Muscle of leg (tissue), 11 donors: ENCODE measurements around the gene KIF25. TPM values are rescaled to one million over a fixed set of nuclear protein-coding genes. Genes with fewer than 3 reads are reported as not detected.
A peak's percentile ranks its signal among the peaks of the same experiment; 100 is the strongest.

Experiments
- DNase-seq: peaks from one replicate; pipeline ENCODE4 v3.0.0; 2013
- H3K27ac ChIP-seq: one replicate; pipeline ENCODE4 v1.5.1; 2013; ENCODE audit warnings: mild to moderate bottlenecking, low read length, control low read depth
- H3K27me3 ChIP-seq: one replicate; pipeline ENCODE4 v1.6.1; 2013; ENCODE audit warnings: low read length; ENCODE audit not compliant: control insufficient read depth, insufficient read depth
- H3K36me3 ChIP-seq: one replicate; pipeline ENCODE4 v1.6.1; 2013; ENCODE audit warnings: low read length; ENCODE audit not compliant: control insufficient read depth, insufficient read depth
- H3K4me1 ChIP-seq: one replicate; pipeline ENCODE4 v1.6.1; 2013; ENCODE audit warnings: low read length; ENCODE audit not compliant: control insufficient read depth, insufficient read depth
- H3K4me3 ChIP-seq: one replicate; pipeline ENCODE4 v1.5.1; 2013; ENCODE audit warnings: low read length, control low read depth
- H3K9me3 ChIP-seq: replicated peaks from 2 replicates; pipeline ENCODE4 v1.6.1; 2013; ENCODE audit warnings: low read depth, low read length; ENCODE audit not compliant: control insufficient read depth
- WGBS: methylation state at CpG from one replicate; pipeline ENCODE4 v1.1.5; 2013; ENCODE audit warnings: missing lambda C conversion rate; ENCODE audit not compliant: insufficient coverage; 5-methylcytosine and 5-hydroxymethylcytosine counted together
- polyA plus RNA-seq, 8 donors: library from polyadenylated mRNA; unstranded; fragments of 120-200 nt; gene quantifications; one replicate each; pipeline versions ENCODE4 v1.2.1 to v1.2.3, GENCODE V29; 2013; ENCODE audit warnings: inconsistent platforms in 1 of 8, low replicate concordance in 1 of 8; ENCODE audit not compliant: insufficient read length in 8 of 8, insufficient read depth in 1 of 8
- total RNA-seq: library from RNA; stranded (reverse); fragments of 120-200 nt; gene quantifications from one replicate; pipeline ENCODE4 v1.2.4, GENCODE V29; 2013

Gene KIF25
- total and polyA plus RNA-seq, 9 donors: 0.24 to 1.8 (median 0.69) TPM

DNA sequence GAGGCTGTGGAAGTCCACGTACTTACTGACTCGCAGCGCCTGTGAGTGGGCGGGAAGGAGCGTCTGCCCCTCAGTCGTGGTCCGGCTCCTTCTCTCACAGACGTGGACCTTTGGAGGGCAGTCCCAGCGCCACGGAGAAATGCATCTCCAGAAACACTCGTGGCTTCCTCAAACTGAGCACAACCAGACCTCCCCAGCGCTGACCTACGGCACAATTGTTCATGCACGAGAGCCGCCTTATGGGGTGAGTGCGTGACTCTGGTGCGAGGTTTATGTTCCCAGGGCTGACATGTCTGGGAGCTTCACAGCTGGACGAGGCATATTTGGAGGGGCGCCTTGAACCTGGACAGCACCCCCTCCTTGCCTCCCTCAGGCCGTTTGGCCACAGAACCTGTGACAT, 51.8 kb downstream of the KIF25 start:
- Histone ChIP-seq H3K36me3 (no peaks in the 10 kb centered on the region), H3K9me3 (no peaks in the 10 kb centered on the region), H3K4me3 (no peak overlapping the region), H3K27ac (no peak overlapping the region), H3K27me3 (no peaks in the 10 kb centered on the region), H3K4me1 (peaks cover 40% of the 10 kb centered on the region)
- no peak for DNase-seq
- WGBS: 83% methylated on average over 17 of the region's 20 CpGs

DNA sequence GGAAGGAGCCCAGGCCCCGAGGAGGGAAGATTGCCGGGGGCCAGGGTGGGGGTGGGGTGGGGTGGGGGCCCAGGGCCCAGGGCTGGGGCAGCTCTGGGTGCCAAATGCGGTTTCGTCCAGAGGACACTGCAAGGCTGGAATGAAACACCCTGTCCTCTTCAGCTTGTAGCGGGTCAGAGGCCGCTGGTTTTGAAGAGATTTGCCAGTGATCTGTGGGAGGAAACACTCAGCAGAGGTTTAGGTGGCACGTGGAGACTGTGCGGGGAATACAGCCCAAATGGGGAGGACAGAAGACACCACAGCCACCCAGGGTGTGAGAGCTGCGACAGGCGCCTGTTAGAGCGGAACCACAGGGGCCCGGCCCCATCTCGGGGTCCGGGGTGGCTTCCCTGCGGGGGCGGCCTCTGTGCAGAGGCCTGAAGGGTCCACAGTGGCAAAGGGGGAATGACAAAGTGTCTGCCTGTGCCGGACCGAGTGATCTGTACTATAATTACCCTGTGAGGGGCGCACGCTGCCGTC, 52.3 kb downstream of the KIF25 start:
- Histone ChIP-seq H3K36me3 (no peaks in the 10 kb centered on the region), H3K4me3 (no peak overlapping the region), H3K9me3 (no peaks in the 10 kb centered on the region), H3K27ac (no peak overlapping the region), H3K27me3 (no peaks in the 10 kb centered on the region), H3K4me1 (peaks cover 44% of the 10 kb centered on the region)
- 82% methylated on average over 18 of the region's 21 CpGs for WGBS
- no peak for DNase-seq

DNA sequence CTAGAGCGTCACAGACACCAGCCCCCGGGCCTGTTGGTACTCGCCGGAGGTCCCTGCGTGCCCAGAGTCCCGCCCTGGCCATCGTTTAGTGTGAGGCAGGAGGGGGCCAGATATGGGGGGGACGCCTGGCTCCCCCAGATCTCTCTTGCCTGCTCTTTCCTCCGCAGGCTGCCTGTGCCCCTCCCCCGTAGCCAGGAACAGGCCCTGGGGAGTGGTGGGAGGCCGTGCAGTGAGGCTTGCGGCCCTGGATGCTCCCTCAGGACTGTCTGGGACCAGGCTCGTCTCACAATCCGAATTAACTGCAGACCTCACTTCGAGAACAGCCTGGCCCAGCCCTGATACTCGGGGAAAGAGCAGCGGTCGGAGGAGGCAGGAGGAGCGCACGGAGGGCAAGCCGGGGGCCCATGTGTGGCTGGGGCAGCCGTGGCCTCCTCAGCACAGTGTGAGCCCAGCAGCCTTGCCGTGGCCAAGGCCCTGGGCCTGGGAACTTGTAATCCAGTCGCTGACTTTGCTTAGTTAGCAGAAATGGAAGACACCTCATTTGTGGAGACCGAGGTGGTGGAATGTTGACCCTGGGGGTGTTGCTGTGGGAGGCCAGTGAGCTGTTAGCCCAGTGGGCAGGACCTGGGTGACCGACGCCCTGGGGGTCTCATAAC, 52.9 kb downstream of the KIF25 start:
- Histone ChIP-seq H3K27me3 (no peaks in the 10 kb centered on the region), H3K9me3 (no peaks in the 10 kb centered on the region), H3K27ac (no peak overlapping the region), H3K4me1 (peaks cover 48% of the 10 kb centered on the region), H3K4me3 (no peak overlapping the region), H3K36me3 (no peaks in the 10 kb centered on the region)
- WGBS: 60% methylated on average over 23 of the region's 27 CpGs
- DNase-seq: no peak

DNA sequence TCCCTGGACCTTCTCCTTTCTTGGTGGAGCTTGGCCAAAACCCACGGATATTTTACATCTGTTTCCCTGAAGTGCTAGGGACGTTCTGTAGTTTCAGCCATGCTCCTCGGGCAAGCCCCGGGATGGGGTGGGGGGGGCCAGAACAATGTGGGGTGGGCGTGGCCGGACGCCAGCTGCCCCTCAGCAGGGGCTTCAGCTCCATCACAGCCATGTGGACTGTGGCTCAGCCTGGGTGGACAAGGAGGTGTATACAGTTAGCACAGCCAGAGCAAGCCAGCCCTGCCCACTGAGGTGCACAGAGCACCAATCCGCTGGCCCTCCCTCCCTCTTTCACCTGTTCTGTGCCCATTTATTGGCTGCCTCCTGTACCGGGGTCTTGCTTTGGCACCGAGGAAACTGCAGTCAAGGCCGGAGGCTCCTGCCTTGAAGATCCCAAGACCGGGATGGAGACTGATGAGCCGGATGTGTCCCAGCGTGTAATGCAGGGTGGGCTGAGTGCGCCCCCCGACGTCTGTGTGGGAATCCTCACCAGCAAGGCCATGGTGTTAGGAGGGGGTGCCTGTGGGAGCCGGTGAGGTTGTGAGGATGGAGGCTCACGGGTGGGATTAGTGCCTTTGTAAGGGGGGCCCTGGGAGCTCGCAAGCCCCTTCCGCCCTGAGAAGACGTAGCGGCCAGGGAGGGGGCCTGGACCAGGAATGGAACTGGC, 53.6 kb downstream of the KIF25 start:
- 59% methylated on average over 20 of the region's 23 CpGs for WGBS
- Histone ChIP-seq H3K27ac (no peak overlapping the region), H3K4me1 (peaks cover 46% of the 10 kb centered on the region), H3K27me3 (peaks cover 2% of the 10 kb centered on the region), H3K4me3 (no peak overlapping the region), H3K36me3 (no peaks in the 10 kb centered on the region), H3K9me3 (no peaks in the 10 kb centered on the region)
- no peak for DNase-seq

DNA sequence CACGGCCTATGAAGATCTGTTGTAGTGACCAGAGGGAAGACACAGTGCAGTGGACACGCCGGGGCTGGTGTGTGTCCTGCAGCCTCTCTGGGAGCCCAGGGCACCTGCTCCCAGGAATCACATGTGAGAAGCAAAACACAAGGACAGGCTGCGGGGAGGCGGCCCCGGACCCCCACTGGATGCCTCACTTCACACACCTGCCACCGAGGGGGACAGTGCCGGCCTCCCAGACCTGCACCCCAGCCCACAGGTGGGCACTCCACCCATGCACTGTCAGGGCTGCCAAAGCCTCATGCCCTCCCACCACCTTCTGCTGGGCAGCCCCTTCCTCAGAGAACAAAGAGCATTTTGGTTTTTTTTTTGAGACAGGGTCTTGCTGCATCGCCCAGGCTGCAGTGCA, 54.2 kb downstream of the KIF25 start:
- 96% methylated on average over 9 of the region's 9 CpGs for WGBS
- no peak overlapping the region for H3K27ac ChIP-seq
- H3K36me3 ChIP-seq: no peaks in the 10 kb centered on the region
- H3K4me3 ChIP-seq: no peak overlapping the region
- H3K4me1 ChIP-seq: peaks cover 47% of the 10 kb centered on the region
- no peak for DNase-seq
- H3K27me3 ChIP-seq: peaks cover 2% of the 10 kb centered on the region
- no peaks in the 10 kb centered on the region for H3K9me3 ChIP-seq

DNA sequence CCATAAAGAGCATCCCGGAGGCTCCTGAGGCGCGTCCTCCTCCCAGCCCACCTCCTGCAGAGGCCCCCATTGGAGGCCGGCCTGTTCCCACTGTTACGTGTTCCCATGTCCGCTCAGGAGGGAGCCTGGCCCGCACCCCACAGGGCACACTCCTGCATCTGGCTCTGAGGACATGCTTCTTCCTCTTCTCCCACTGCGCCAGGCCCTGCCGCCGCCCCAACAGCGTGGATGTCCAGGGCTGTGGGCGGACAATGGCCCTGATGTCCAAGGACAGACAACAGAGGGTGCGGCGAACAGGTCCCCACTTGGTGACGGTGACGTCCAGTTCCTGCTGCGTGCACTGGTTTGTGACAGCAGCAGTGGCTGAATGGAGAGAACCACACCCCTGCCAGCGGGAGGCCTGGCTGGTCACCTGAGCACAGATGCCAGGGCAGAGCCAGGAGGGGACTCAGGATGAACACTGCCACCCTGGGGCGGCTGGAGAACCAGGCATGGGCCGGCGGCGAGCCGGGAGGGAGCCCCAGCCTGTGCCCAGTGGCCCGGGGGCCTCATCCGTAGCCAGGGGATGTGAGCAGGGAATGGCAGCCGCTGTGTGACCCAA, 54.9 kb downstream of the KIF25 start:
- DNase-seq: no peak
- Histone ChIP-seq H3K4me1 (peaks cover 47% of the 10 kb centered on the region), H3K9me3 (no peaks in the 10 kb centered on the region), H3K27me3 (peaks cover 2% of the 10 kb centered on the region), H3K4me3 (no peak overlapping the region), H3K27ac (no peak overlapping the region), H3K36me3 (no peaks in the 10 kb centered on the region)
- WGBS: 94% methylated on average over 25 of the region's 26 CpGs

DNA sequence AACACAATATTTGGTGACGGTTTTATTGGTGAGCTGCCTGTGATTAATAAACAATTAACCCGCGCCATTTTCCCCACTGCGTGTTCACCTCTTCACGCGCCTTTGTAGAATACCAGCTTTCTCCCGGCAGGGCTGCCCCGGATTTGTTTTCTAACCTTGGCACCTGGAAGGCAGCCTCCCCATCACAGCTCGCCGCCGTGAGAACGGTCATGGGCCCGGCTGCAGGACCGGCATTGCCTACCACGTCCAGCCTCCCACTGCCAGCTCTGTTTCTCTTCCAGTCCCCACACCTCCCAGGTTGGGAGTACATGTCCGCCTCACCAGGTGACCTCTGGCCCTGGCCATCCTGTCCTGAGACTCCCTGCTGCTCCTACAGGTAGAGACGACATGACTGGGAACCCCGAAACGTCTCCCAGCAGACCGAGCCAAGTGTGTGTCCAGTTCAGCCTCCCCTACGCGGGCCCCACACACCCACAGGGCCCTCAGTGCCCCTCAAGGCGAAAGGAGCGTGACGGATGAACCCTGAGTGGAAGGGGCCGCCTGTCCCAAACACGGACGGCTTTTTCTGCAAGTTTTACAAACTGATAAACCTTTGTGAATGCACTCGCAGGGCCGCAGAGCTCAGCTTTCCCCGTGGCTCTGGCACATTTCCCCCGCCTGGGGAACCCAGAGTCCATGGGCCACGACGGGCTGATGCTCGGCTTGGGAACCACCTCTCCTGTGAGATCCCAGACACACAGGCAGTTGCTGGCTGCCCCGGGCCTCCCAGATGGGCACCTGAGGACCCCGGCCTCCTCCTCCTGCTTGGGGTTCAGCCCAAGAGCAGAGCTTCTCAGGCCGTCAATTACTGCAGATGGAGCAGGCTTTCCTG, 55.9 kb downstream of the KIF25 start:
- Histone ChIP-seq H3K4me3 (no peak overlapping the region), H3K27ac (no peak overlapping the region), H3K9me3 (no peaks in the 10 kb centered on the region), H3K36me3 (no peaks in the 10 kb centered on the region), H3K27me3 (peaks cover 2% of the 10 kb centered on the region), H3K4me1 (peaks cover 41% of the 10 kb centered on the region)
- DNase-seq: no peak
- 84% methylated on average over 36 of the region's 38 CpGs for WGBS

DNA sequence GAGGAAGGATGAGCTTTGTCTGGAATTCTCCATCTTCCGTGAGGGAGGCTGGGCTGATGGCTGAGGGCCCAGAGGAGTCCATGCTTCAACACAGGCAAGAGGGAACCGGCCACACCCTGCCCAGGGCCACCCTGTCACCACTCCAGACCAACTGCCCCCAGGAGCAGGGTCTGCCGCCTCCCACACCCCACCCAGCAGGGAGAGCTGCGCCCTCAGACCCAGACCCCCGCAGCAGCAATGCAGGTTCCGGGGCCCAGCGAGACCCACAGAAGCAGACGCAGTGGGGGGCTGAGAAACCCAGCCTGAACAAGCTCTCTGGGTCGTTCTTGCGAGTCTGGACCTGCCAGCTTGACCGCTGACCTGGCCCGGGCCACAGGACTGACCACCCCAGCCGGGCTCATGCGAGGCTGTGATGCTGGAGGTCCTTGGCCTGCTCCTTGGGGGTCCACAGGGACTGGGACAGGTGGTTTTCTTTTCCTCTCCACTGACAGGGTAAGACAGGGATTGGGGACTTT, 56.5 kb downstream of the KIF25 start:
- Histone ChIP-seq H3K36me3 (no peaks in the 10 kb centered on the region), H3K4me1 (peaks cover 40% of the 10 kb centered on the region), H3K4me3 (no peak overlapping the region), H3K27ac (no peak overlapping the region), H3K9me3 (no peaks in the 10 kb centered on the region), H3K27me3 (peaks cover 2% of the 10 kb centered on the region)
- WGBS: 91% methylated on average over 13 of the region's 14 CpGs
- DNase-seq: no peak

DNA sequence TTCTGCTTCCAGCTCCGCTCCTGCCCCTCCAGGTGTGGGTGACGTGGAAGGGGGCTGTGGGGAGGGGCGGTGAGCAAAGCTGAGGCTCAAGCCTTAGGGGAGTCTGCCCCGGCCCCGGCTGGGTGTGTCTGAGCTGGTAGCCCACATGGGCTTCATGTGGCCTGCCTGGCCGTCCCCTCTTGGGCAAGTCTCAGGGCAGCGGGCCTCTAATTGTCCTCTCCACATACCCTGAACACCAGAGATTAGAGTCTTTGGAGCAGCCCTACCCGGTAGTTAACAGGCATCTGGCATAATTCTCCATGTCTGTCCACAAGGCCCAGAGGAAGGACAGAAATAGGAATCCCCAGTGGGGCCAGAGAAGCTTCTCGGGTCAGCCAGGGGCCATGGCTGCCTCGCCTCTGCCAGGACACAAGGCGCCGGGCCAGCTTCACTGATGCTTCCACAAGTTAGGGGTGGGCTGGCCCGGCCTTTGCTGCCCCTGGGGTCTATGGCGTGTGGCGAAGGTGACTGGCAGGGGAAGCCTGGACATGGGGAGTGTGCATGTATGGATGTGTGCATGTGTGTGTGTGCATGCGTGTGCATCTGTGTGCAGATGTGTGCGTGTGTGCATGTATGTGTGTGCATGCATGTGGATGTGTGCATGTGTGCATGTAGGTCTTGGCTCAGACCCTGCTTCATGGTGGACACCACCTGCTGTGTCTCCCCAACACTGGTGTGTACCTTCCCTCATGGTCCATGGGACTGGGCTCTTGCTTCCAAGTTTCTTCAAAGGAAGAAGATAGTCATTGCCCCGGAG, 57.5 kb downstream of the KIF25 start:
- no peak overlapping the region for H3K4me3 ChIP-seq
- H3K27ac ChIP-seq: peak overlapping the region; percentile 35
- no peaks in the 10 kb centered on the region for H3K9me3 ChIP-seq
- peaks cover 2% of the 10 kb centered on the region for H3K27me3 ChIP-seq
- DNase-seq: peak; percentile 82
- peaks cover 37% of the 10 kb centered on the region for H3K4me1 ChIP-seq
- 41% methylated on average over 12 of the region's 18 CpGs for WGBS
- no peaks in the 10 kb centered on the region for H3K36me3 ChIP-seq
